Stimulated activated CD4-positive, alpha-beta T cell treated with anti-CD3 and anti-CD28 coated beads, TNF-alpha, amount 100 ng/mL, for 24 hours (primary cell): ENCODE measurements around the gene RNF207.
A peak's percentile ranks its signal among the peaks of the same experiment; 100 is the strongest.

Source experiments
- DNase-seq, 3 experiments: peaks; one replicate each; pipeline ENCODE4 v3.0.0-alpha.2; 2020; ENCODE audit warnings: low read depth in 3 of 3

The RNF207 gene

GRCh38 chr1:6174621-6175410 is 31.1 kb upstream of the RNF207 start:
- DNase-seq = no peak

- no peak for DNase-seq
Measured at GRCh38 chr1:6175411-6175828, 30.5 kb upstream of the RNF207 start.

- no peak for DNase-seq
Measured at GRCh38 chr1:6176779-6177178, 29.1 kb upstream of the RNF207 start.

GRCh38 chr1:6177681-6178380 is 28.1 kb upstream of the RNF207 start:
- no peak for DNase-seq

GRCh38 chr1:6178751-6179563 is 27.0 kb upstream of the RNF207 start:
- no peak for DNase-seq

GRCh38 chr1:6179564-6180175 is 26.2 kb upstream of the RNF207 start:
- no peak for DNase-seq

GRCh38 chr1:6180268-6180706 is 25.6 kb upstream of the RNF207 start, which contains the start of gene CHD5:
TSS of gene CHD5 (minus strand) at chr1:6180321. CDS start at chr1:6180023, 298 bp downstream.
- no peak for DNase-seq

GRCh38 chr1:6180707-6181311 is 25.1 kb upstream of the RNF207 start:
- no peak for DNase-seq

GRCh38 chr1:6181347-6181770 is 24.6 kb upstream of the RNF207 start:
- DNase-seq = no peak

- no peak for DNase-seq
Measured at GRCh38 chr1:6183520-6183989, 22.4 kb upstream of the RNF207 start.

GRCh38 chr1:6184083-6184783 is 21.7 kb upstream of the RNF207 start:
- DNase-seq = no peak

- DNase-seq = no peak
Measured at GRCh38 chr1:6185151-6185550, 20.8 kb upstream of the RNF207 start.

GRCh38 chr1:6185635-6186382 is 20.1 kb upstream of the RNF207 start:
- DNase-seq = no peak

GRCh38 chr1:6188466-6188865 is 17.5 kb upstream of the RNF207 start:
- no peak for DNase-seq

- DNase-seq = no peak
Measured at GRCh38 chr1:6191968-6192367, 14.0 kb upstream of the RNF207 start.

- DNase-seq = no peak
Measured at GRCh38 chr1:6197746-6198427, 8.0 kb upstream of the RNF207 start.

GRCh38 chr1:6198646-6199297 is 7.1 kb upstream of the RNF207 start:
- DNase-seq = no peak

GRCh38 chr1:6199298-6200187 is 6.4 kb upstream of the RNF207 start, which contains the start of gene RPL22:
TSS of gene RPL22 (minus strand) at chr1:6199595. CDS start at chr1:6199573, 22 bp downstream.
- peak; percentile 96 to 98 (median 97) for DNase-seq
